ENCODE measurements around the gene TTLL5.

Gene TTLL5

DNA sequence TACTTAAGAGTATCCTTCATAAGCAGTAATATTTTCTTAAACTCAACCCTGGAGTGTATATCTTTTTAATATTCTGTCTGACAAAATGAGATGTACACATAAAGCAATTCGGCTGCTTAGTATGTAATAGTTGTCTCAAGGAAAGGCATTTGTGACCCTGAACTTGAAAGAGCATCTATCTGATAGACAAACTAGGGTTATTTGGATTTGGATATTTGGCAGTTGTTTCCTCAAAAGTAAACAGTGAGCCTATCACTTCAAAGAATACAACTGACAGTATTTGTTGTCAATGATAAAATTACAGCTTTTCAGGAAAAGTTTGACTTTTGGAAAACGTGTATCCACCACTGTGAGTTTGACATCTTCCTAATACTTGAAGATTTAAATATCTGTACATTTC is 197.3 kb downstream of the TTLL5 start:
- 0 out of 2 replicates have a peak, but pooled peaks cover 3% of the 10 kb centered on the region for H3K36me3 ChIP-seq (ENCODE audit: control insufficient read depth, low read length)
- H4K20me1 ChIP-seq (ENCODE audit: control insufficient read depth, insufficient read depth, low read depth, low read length), result no peaks in the 10 kb centered on the region
- H3K27me3 ChIP-seq (ENCODE audit: control insufficient read depth, low read length), result no peaks in the 10 kb centered on the region
- H3K4me1 ChIP-seq (ENCODE audit: control insufficient read depth, low read length), result no peaks in the 10 kb centered on the region
- H3K4me3 ChIP-seq (ENCODE audit: low read length), result no peak overlapping the region
- TF ChIP-seq EZH2phosphoT487 (IDR thresholded peaks at IDR 0.05; ENCODE audit: borderline replicate concordance, low read length) (no peak), CTCF (IDR thresholded peaks at IDR 0.05; ENCODE audit: low read depth, low read length, poor library complexity, severe bottlenecking) (no peak)
- H3K9me3 ChIP-seq (ENCODE audit: control insufficient read depth, insufficient read depth, low read length), result no peaks in the 10 kb centered on the region
- no peak overlapping the region for H3K27ac ChIP-seq (ENCODE audit: low read depth, low read length)
- no peaks in the 10 kb centered on the region for H3K79me2 ChIP-seq (ENCODE audit: control insufficient read depth, low read length)
- no peak overlapping the region for H3K4me2 ChIP-seq (ENCODE audit: low read length)
- H3F3A ChIP-seq (ENCODE audit: control insufficient read depth, insufficient read depth), result no peaks in the 10 kb centered on the region
- no peaks in the 10 kb centered on the region for H3K9me2 ChIP-seq (replicated peaks; ENCODE audit: control insufficient read depth, low read length)

DNA sequence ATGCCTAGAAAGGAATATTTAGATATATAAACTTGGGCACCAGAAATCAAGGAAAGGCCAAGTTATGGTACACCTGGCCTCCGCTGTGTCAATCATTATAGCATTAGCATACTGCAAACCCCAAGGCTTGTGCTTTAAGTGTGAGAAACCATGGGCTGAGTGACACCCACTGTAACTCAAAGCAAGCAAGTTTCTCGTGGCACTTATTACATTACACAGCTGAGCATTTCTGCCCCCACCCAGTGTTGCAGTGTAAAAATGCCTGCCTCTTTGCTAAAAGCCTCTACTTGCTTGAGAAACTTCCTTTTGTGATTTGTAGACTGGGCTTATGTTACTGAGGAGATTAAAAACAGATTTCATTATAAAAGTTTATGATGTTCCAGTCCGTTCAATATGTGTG is 198.7 kb downstream of the TTLL5 start:
- Histone ChIP-seq H3K79me2 (ENCODE audit: control insufficient read depth, low read length) (no peaks in the 10 kb centered on the region), H3K27me3 (ENCODE audit: control insufficient read depth, low read length) (no peaks in the 10 kb centered on the region), H3K4me1 (ENCODE audit: control insufficient read depth, low read length) (no peaks in the 10 kb centered on the region), H3K27ac (ENCODE audit: low read depth, low read length) (no peak overlapping the region), H3K4me3 (ENCODE audit: low read length) (no peak overlapping the region), H3K4me2 (ENCODE audit: low read length) (no peak overlapping the region), H3K9me3 (ENCODE audit: control insufficient read depth, insufficient read depth, low read length) (no peaks in the 10 kb centered on the region), H3K36me3 (ENCODE audit: control insufficient read depth, low read length) (peaks cover 5% of the 10 kb centered on the region; the same call in 1 of the 2 replicates), H3K9me2 (replicated peaks; ENCODE audit: control insufficient read depth, low read length) (no peaks in the 10 kb centered on the region), H3F3A (ENCODE audit: control insufficient read depth, insufficient read depth) (no peaks in the 10 kb centered on the region), H4K20me1 (ENCODE audit: control insufficient read depth, insufficient read depth, low read depth, low read length) (no peaks in the 10 kb centered on the region)
- TF ChIP-seq CTCF (IDR thresholded peaks at IDR 0.05; ENCODE audit: low read depth, low read length, poor library complexity, severe bottlenecking) (no peak), EZH2phosphoT487 (IDR thresholded peaks at IDR 0.05; ENCODE audit: borderline replicate concordance, low read length) (no peak)

GRCh38 chr14:75860561-75861160 is 199.6 kb downstream of the TTLL5 start:
- H3K36me3 ChIP-seq (ENCODE audit: control insufficient read depth, low read length), result peaks cover 2% of the 10 kb centered on the region; the same call in 1 of the 2 replicates
- H3K27me3 ChIP-seq (ENCODE audit: control insufficient read depth, low read length), result no peaks in the 10 kb centered on the region
- H3K4me3 ChIP-seq (ENCODE audit: low read length), result no peak overlapping the region
- no peak overlapping the region for H3K27ac ChIP-seq (ENCODE audit: low read depth, low read length)
- TF ChIP-seq CTCF (IDR thresholded peaks at IDR 0.05; ENCODE audit: low read depth, low read length, poor library complexity, severe bottlenecking), result no peak
- no peak for TF ChIP-seq EZH2phosphoT487 (IDR thresholded peaks at IDR 0.05; ENCODE audit: borderline replicate concordance, low read length)
- no peaks in the 10 kb centered on the region for H3K9me3 ChIP-seq (ENCODE audit: control insufficient read depth, insufficient read depth, low read length)
- H4K20me1 ChIP-seq (ENCODE audit: control insufficient read depth, insufficient read depth, low read depth, low read length), result no peaks in the 10 kb centered on the region
- H3K4me2 ChIP-seq (ENCODE audit: low read length), result no peak overlapping the region
- no peaks in the 10 kb centered on the region for H3F3A ChIP-seq (ENCODE audit: control insufficient read depth, insufficient read depth)
- no peaks in the 10 kb centered on the region for H3K9me2 ChIP-seq (replicated peaks; ENCODE audit: control insufficient read depth, low read length)
- H3K79me2 ChIP-seq (ENCODE audit: control insufficient read depth, low read length), result no peaks in the 10 kb centered on the region
- H3K4me1 ChIP-seq (ENCODE audit: control insufficient read depth, low read length), result no peaks in the 10 kb centered on the region

All from DOHH2 (cell line).